Eye (tissue), 1 donor: Measurements from ENCODE around the gene NRXN3.

ENCODE experiments used
- DNase-seq: peaks from one replicate; pipeline ENCODE4 v3.0.0-alpha.2; 2015

NRXN3 gene

DNA sequence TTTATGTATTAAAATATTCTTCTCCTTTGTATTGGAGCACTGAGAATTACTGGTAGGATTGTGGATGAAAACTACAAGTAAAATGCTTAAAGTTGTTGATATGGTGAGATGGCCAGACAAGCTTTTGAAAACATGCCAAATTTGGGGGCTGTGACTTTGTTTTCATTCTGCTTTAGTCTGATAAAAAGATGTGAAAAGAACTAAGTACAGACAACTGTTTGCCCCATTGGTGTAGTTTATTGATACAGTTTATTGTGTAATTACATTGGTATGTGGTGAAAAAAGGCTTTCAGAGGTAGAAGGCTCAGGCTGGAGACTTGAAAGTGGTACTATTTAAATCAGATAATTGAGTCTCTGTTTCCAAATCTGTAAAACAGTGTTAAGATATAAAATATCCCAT lies 1294.3 kb downstream of the NRXN3 start:
- no peak for DNase-seq

GRCh38 chr14:79465651-79466050 lies 1295.5 kb downstream of the NRXN3 start:
- no peak for DNase-seq

GRCh38 chr14:79466938-79467527 lies 1296.9 kb downstream of the NRXN3 start:
- DNase-seq = no peak

DNA sequence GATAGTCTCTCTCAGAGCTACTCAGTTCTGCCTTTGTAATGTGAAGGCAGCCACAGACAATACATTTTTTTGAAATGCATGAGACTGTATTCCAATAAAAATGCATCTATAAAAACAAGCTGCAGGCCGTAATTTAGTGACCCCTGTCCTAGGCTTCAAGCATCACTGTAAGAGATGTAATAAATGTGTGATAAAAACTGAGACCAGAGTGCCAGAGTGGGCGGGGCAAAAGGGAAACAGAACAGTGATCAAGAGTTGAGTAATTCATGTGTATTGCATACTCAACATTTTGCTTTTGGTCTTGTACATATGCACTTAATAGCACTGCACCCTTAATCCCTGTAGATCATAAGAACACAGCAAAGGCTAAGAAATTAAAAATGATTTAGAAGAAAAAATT lies 1297.7 kb downstream of the NRXN3 start:
- DNase-seq = no peak

- no peak for DNase-seq
Observed at GRCh38 chr14:79468486-79468885, 1298.3 kb downstream of the NRXN3 start.

GRCh38 chr14:79473651-79474050 lies 1303.5 kb downstream of the NRXN3 start:
- no peak for DNase-seq

- DNase-seq = no peak
Observed at GRCh38 chr14:79475887-79476532, 1305.8 kb downstream of the NRXN3 start.

- no peak for DNase-seq
Observed at GRCh38 chr14:79476552-79476951, 1306.4 kb downstream of the NRXN3 start.

DNA sequence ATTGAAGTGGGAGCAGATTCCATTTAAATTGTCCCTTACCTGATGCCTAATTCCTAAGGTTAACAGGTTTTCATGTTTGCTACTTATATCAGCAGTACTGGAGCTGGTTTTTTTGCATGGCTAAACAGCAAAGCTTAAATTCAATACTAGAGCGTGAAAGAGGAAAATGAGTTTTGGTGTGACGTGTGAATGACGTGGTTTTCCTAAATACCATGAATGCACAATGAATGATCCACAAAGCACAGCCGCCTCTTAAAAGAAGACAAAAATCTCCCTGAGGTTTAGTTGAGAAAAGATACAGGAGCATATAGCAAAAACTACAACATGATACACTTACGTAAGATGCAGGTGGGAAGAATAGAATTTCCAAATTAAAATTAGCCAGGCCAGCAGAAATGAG lies 1310.0 kb downstream of the NRXN3 start:
- no peak for DNase-seq

- DNase-seq = no peak
Observed at GRCh38 chr14:79482825-79483224, 1312.7 kb downstream of the NRXN3 start.

- DNase-seq = no peak
Observed at GRCh38 chr14:79483477-79484388, 1313.6 kb downstream of the NRXN3 start.

DNA sequence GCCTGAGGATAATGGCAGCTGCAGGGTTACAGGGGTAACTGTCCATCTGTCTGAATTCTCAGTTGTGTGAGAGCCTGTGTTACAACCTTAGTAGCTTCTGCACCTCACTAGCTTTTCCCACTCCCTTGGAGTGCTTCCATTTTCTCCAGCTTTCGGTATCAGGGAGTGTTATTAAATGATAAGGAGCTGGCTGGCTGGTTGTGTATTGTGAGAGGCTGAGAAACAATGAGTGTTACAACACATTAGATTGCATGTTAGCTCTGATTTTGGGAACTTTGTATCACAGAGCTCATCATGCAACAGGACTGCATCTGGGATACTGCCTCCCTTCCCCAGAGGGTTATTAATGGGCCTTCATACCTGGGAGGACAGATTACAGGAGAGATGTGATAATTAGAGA lies 1317.5 kb downstream of the NRXN3 start:
- DNase-seq = no peak

- DNase-seq = no peak
Observed at GRCh38 chr14:79491161-79491560, 1321.0 kb downstream of the NRXN3 start.

DNA sequence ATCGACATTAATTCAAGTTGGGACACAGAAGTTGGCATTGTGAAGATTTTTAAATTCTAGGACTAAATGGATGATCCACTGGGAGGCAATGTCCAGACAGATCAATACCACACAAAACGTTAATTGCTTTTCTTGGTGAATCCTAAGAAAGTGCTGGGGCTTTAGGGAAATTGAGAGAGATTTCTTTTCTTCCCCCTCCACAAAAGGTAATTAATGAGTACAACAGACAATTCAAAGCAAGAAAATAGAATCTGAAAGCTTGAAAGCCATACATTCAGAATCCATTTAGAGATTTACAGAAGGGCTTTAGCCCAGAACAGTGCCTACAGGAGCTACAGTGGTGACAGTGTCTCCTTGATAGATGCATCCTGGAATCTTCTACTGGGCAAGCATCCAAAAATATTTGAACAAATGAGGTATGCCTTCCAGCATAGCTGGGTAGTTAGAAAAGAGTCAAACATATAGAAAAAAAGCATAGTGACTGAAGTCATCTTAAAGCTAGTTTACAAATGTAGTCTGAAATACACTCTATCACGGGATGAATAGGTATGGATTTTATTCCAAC lies 1323.0 kb downstream of the NRXN3 start:
- no peak for DNase-seq

DNA sequence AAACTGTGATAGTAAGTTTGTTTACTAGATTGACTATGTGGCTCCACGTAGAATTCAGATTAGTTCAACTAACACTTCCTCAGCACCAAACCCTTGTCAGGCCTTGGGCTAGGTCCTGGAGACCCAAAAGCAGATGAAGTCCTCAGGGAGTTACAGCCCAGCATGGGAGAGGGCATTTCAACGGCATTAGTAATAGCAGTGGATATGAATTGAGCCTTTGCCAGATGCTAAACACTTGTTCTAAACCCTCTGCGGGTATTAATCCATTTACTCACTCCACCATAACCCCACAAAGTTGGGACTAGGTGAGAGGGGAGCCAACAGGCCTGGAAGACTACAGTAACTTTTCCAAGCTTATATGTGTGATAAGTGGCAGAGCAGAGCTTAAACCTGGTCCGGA lies 1326.5 kb downstream of the NRXN3 start:
- DNase-seq = no peak

- no peak for DNase-seq
Observed at GRCh38 chr14:79500489-79500888, 1330.3 kb downstream of the NRXN3 start.

GRCh38 chr14:79502136-79502750 lies 1332.1 kb downstream of the NRXN3 start:
- no peak for DNase-seq

DNA sequence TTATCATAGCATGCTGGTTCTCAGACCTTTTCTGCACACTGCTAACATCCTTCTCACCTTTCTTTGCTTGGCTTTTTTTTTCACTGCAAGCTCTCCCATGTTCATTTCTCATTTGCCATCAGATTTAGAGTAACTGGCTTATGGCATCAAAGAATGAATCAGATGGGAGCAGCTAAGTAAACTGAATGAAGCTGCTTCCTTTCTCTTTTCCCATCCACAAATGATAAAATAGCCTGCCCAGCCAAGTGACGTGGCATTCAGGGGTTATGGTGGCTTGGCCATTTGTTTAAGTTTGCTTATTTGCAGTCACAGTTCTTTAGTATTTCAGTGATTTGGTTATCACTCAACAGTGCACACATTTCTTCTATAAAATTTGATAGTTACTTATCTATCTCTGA lies 1332.6 kb downstream of the NRXN3 start:
- no peak for DNase-seq

DNA sequence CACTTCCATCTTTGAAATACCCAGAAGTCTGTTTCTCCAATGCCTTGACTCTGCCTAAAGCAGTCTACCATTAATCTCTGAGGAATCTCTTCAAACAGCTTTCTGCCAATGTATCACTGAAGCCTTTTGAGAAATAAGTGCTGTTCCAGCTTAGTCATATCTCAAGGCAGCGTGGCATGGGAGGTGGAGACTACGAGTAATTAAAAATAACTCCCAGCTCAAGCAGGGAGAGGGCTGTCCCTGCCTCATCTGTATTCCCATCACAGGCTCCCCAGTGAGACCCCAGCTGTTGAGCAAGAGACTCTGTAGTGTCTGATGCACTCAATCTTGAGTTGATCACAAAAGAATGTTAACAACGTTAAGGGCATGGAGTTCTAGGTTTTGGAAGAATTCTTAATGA lies 1340.5 kb downstream of the NRXN3 start:
- no peak for DNase-seq

DNA sequence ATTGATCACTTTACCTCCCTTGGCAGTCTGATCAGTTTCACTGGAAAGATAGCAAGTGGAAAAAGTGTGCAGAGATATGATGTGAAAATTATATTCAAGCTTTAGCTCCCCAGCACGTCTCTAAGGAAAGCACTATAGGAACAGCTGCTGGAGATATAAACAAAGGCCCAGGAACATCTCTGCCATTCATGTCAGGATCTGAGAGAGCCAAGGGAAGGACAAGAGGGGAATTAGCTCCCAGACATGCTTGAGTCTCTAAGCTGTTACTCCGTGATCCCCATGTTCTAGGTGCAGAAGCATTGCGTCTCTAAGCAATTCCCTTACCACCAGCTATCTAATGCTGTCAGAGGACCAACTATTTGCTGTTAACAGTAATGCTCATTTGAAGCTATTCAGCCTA lies 1341.0 kb downstream of the NRXN3 start:
- DNase-seq = no peak

GRCh38 chr14:79513446-79513845 lies 1343.3 kb downstream of the NRXN3 start:
- DNase-seq = no peak

- DNase-seq = no peak
Observed at GRCh38 chr14:79514700-79515099, 1344.5 kb downstream of the NRXN3 start.

GRCh38 chr14:79515158-79515557 lies 1345.0 kb downstream of the NRXN3 start:
- DNase-seq = no peak
